HepG2 (cell line): ENCODE measurements around the gene COX4I2. TPM values are rescaled to one million over a fixed set of nuclear protein-coding genes. Genes with fewer than 3 reads are reported as not detected.

ENCODE experiments used
- BATF2 ChIP-seq: sonication (generic); formaldehyde crosslinking; IDR thresholded peaks from 2 replicates; pipeline ENCODE4 v1.8.0; 2022; ENCODE audit warnings: mild to moderate bottlenecking, missing genetic modification reagents, moderate library complexity
- HOXA9 ChIP-seq: sonication (generic); formaldehyde crosslinking; IDR thresholded peaks from 2 replicates; pipeline ENCODE4 v1.8.1; 2022; ENCODE audit warnings: missing genetic modification reagents, mild to moderate bottlenecking, moderate library complexity, borderline replicate concordance
- NONO ChIP-seq, 2 experiments: fragments of 450-650 bp in 1 of 2; sonication (generic) in 1 of 2; formaldehyde crosslinking in 1 of 2; IDR thresholded peaks in 1 of 2; conservative IDR thresholded peaks in 1 of 2; 2 replicates each; pipeline versions ENCODE4 v1.6.1 to v1.8.0; 2017 to 2022; ENCODE audit warnings: mild to moderate bottlenecking in 1 of 2, missing genetic modification reagents in 1 of 2, moderate library complexity in 1 of 2
- RBM22 ChIP-seq: fragments of 200-400 bp; formaldehyde crosslinking; optimal IDR thresholded peaks from 2 replicates; pipeline ENCODE3; 2017; ENCODE audit warnings: mild to moderate bottlenecking, low read length, moderate library complexity
- ZBTB34 ChIP-seq: sonication (generic); formaldehyde crosslinking; IDR thresholded peaks from 2 replicates; pipeline ENCODE4 v1.8.0; 2022; ENCODE audit warnings: mild to moderate bottlenecking, missing genetic modification reagents
- ZBTB37 ChIP-seq: sonication (generic); formaldehyde crosslinking; IDR thresholded peaks from 2 replicates; pipeline ENCODE4 v1.4.0; 2020; ENCODE audit warnings: mild to moderate bottlenecking, missing genetic modification reagents
- ZNF18 ChIP-seq: sonication (generic); formaldehyde crosslinking; IDR thresholded peaks from 2 replicates; pipeline ENCODE4 v1.8.0; 2022; ENCODE audit warnings: mild to moderate bottlenecking, missing genetic modification reagents; ENCODE audit not compliant: insufficient replicate concordance
- ZNF333 ChIP-seq: sonication (generic); formaldehyde crosslinking; IDR thresholded peaks from 2 replicates; pipeline ENCODE4 v1.4.0; 2020; ENCODE audit warnings: mild to moderate bottlenecking, missing genetic modification reagents, borderline replicate concordance
- ZNF431 ChIP-seq: sonication (generic); formaldehyde crosslinking; IDR thresholded peaks from 2 replicates; pipeline ENCODE4 v1.9.0; 2022; ENCODE audit warnings: missing genetic modification reagents, low read depth, mild to moderate bottlenecking, borderline replicate concordance
- ZNF432 ChIP-seq: sonication (generic); formaldehyde crosslinking; IDR thresholded peaks from 2 replicates; pipeline ENCODE4 v1.5.0; 2020; ENCODE audit warnings: missing genetic modification reagents, mild to moderate bottlenecking, borderline replicate concordance
- ZNF562 ChIP-seq: sonication (generic); formaldehyde crosslinking; IDR thresholded peaks from 2 replicates; pipeline ENCODE4 v1.8.0; 2022; ENCODE audit warnings: missing genetic modification reagents, borderline replicate concordance
- ZNF589 ChIP-seq: sonication (generic); formaldehyde crosslinking; conservative IDR thresholded peaks from 2 replicates; pipeline ENCODE4 v1.8.0; 2022; ENCODE audit warnings: mild to moderate bottlenecking, moderate library complexity, missing genetic modification reagents
- ZNF687 ChIP-seq: sonication (generic); formaldehyde crosslinking; IDR thresholded peaks from 2 replicates; pipeline ENCODE4 v1.5.1; 2020; ENCODE audit warnings: mild to moderate bottlenecking, missing genetic modification reagents, moderate library complexity
- ZNF775 ChIP-seq: sonication (generic); formaldehyde crosslinking; IDR thresholded peaks from 2 replicates; pipeline ENCODE4 v1.4.0; 2020; ENCODE audit warnings: missing genetic modification reagents, mild to moderate bottlenecking, moderate library complexity, borderline replicate concordance
- ZNF780A ChIP-seq: sonication (generic); formaldehyde crosslinking; IDR thresholded peaks from 2 replicates; pipeline ENCODE4 v1.8.0; 2022; ENCODE audit warnings: mild to moderate bottlenecking, missing genetic modification reagents, moderate library complexity
- polyA plus RNA-seq, 8 experiments: library from polyadenylated mRNA; depleted of rRNA in 3 of 8; stranded (reverse) in 7 of 8; unstranded in 1 of 8; fragments of >200 nt; fragmentation: Illumina TruSeq in 4 of 8; extraction: Trizol in 4 of 8; gene quantifications; 2 replicates each; pipeline versions ENCODE4 v1.2.1 to v1.2.3, GENCODE V29; 2011 to 2016; ENCODE audit warnings: low read depth in 4 of 8, missing spikeins in 1 of 8, mixed read lengths in 1 of 8; ENCODE audit not compliant: insufficient read depth in 1 of 8
- total RNA-seq, 5 experiments: library from RNA; depleted of rRNA; stranded (reverse); fragments of >200 nt; fragmentation: Illumina TruSeq; extraction: Trizol; gene quantifications; 2 replicates each; pipeline ENCODE4 v1.2.3, GENCODE V29; 2016; ENCODE audit warnings: low read depth in 1 of 5

The COX4I2 gene
- total and polyA plus RNA-seq, 2 of the 13 experiments (the other 11 are each of a cell fraction or from before 2014, with no cell fraction given) = 1.1 TPM; not detected in 1

GRCh38 chr20:31675828-31676608 lies 38.3 kb downstream of the COX4I2 start (continued):
- TF ChIP-seq ZNF687 (CRISPR knock-in tag) = no peak; the same call in 1 of the 2 replicates
- no peak for TF ChIP-seq ZNF333
- TF ChIP-seq BATF2 = 0 out of 2 replicates have a peak, but pooled peaks have one; percentile 35
- TF ChIP-seq ZBTB34 (CRISPR knock-in tag) = no peak
- TF ChIP-seq HOXA9 (CRISPR knock-in tag) = 0 out of 2 replicates have a peak, but pooled peaks have one; percentile 47
- peak; percentile 73; the same call in 1 of the 2 replicates for TF ChIP-seq ZNF589 (CRISPR knock-in tag)
- peak; percentile 2 for TF ChIP-seq RBM22
- no peak for TF ChIP-seq ZNF432
- TF ChIP-seq ZBTB37 (CRISPR knock-in tag) = no peak
- peak; percentile 47; the same call in 1 of the 2 replicates for TF ChIP-seq ZNF562 (CRISPR knock-in tag)
- no peak for TF ChIP-seq ZNF18 (CRISPR knock-in tag)
- TF ChIP-seq ZNF775 (CRISPR knock-in tag) = 0 out of 2 replicates have a peak, but pooled peaks have one; percentile 53
- TF ChIP-seq ZNF780A (CRISPR knock-in tag) = peak; percentile 71; the same call in 1 of the 2 replicates
- TF ChIP-seq ZNF431 (CRISPR knock-in tag) = no peak
- TF ChIP-seq NONO (IDR thresholded peaks at IDR 0.05) = no peak
- TF ChIP-seq NONO (CRISPR knock-in tag; conservative IDR thresholded peaks at IDR 0.05) = 0 out of 2 replicates have a peak, but pooled peaks have one; percentile 57
